ENCODE results near the gene ERICH6B.

DNA sequence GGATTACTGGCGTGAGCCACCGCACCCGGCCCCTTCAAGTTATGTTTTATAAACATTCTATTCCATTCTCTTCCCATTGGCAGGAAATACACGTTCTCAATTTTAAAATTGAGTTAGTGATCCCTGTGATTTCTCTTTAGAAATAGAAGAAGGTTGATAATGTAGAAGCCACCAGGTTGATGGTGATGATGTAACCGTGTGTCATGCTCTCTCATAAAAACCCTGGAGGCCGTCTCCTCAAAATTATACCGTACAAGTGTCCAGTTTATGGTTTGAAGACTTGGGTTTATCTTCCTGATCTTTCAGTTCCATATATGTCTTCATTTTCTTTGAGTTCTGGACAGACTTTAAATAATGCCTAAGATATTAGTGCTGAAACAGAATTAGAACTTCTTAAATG is 118.6 kb downstream of the ERICH6B start:
- TF ChIP-seq CTCF (IDR thresholded peaks at IDR 0.05; ENCODE audit: poor library complexity) (no peak), EZH2phosphoT487 (IDR thresholded peaks at IDR 0.05; ENCODE audit: low read depth, severe bottlenecking, unreplicated experiment) (no peak), EZH2 (IDR thresholded peaks at IDR 0.05; ENCODE audit: borderline replicate concordance) (no peak)
